Cardiac muscle cell (in vitro differentiated cells and primary cell): Measurements from ENCODE around the gene R3HDM4. TPM values are rescaled to one million over a fixed set of nuclear protein-coding genes. Genes with fewer than 3 reads are reported as not detected.

Experiments used
- DNase-seq, 2 donors: peaks; one replicate each; pipeline versions ENCODE4 v3.0.0 to v3.0.0-alpha.2; 2010 to 2017; ENCODE audit warnings: low read depth in 1 of 2, low spot score in 1 of 2
- H3K27ac ChIP-seq: fragments of 200-600 bp; sonication (generic); 2 replicates; pipeline ENCODE4 v1.5.1; 2016
- H3K27me3 ChIP-seq: fragments of 200-600 bp; sonication (generic); 2 replicates; pipeline ENCODE4 v1.6.0; 2016; ENCODE audit warnings: control low read depth
- H3K36me3 ChIP-seq: fragments of 200-600 bp; sonication (generic); 2 replicates; pipeline ENCODE4 v1.5.1; 2016; ENCODE audit warnings: control low read depth
- H3K4me1 ChIP-seq: fragments of 200-600 bp; sonication (generic); 2 replicates; pipeline ENCODE4 v1.8.1; 2017; ENCODE audit warnings: low read depth, mild to moderate bottlenecking, mixed run types
- H3K4me3 ChIP-seq: fragments of 200-600 bp; sonication (generic); 2 replicates; pipeline ENCODE4 v1.5.1; 2016; ENCODE audit warnings: mild to moderate bottlenecking
- H3K9me3 ChIP-seq: fragments of 200-600 bp; sonication (generic); 2 replicates; pipeline ENCODE4 v1.5.1; 2017; ENCODE audit warnings: low read depth, mild to moderate bottlenecking, control low read depth
- CTCF ChIP-seq: IDR thresholded peaks from 2 replicates; pipeline ENCODE4 v1.5.1; 2012; ENCODE audit warnings: low read depth, mild to moderate bottlenecking, low read length
- polyA plus RNA-seq: library from polyadenylated mRNA; unstranded; fragments of >200 nt; fragmentation: Nextera tagmentation; extraction: Ambion mirVana; gene quantifications from 2 replicates; pipeline ENCODE4 v1.2.1, GENCODE V29; 2016
- total RNA-seq: library from RNA; depleted of rRNA; stranded (reverse); fragments of >200 nt; gene quantifications from 2 replicates; pipeline ENCODE4 v1.2.3, GENCODE V29; 2016

R3HDM4 gene
- total and polyA plus RNA-seq, 2 experiments from 2014 or later: 60.3 to 82.1 TPM

DNA sequence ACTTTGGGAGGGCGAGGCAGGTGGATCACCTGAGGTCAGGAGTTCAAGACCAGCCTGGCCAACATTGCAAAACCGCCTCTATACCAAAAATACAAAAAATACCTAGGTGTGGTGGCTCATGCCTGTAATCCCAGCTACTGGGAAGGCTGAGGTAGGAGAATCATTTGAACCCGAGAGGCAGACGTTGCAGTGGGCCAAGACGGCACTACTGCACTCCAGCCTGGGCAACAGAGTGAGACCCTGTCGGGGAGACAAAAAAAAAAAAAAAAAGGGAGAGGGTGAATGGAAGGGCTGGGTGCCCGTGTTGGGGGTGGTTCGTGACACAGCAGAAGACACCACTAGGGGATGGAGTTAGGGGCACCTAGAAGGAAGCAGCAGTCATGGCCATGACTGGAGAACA, 42.7 kb downstream of the R3HDM4 start:
- Histone ChIP-seq H3K9me3 (no peaks in the 10 kb centered on the region), H3K27ac (no peak overlapping the region), H3K4me3 (no peak overlapping the region), H3K36me3 (peaks cover 10% of the 10 kb centered on the region), H3K4me1 (no peaks in the 10 kb centered on the region), H3K27me3 (no peaks in the 10 kb centered on the region)
- no peak for TF ChIP-seq CTCF
- DNase-seq: no peak

DNA sequence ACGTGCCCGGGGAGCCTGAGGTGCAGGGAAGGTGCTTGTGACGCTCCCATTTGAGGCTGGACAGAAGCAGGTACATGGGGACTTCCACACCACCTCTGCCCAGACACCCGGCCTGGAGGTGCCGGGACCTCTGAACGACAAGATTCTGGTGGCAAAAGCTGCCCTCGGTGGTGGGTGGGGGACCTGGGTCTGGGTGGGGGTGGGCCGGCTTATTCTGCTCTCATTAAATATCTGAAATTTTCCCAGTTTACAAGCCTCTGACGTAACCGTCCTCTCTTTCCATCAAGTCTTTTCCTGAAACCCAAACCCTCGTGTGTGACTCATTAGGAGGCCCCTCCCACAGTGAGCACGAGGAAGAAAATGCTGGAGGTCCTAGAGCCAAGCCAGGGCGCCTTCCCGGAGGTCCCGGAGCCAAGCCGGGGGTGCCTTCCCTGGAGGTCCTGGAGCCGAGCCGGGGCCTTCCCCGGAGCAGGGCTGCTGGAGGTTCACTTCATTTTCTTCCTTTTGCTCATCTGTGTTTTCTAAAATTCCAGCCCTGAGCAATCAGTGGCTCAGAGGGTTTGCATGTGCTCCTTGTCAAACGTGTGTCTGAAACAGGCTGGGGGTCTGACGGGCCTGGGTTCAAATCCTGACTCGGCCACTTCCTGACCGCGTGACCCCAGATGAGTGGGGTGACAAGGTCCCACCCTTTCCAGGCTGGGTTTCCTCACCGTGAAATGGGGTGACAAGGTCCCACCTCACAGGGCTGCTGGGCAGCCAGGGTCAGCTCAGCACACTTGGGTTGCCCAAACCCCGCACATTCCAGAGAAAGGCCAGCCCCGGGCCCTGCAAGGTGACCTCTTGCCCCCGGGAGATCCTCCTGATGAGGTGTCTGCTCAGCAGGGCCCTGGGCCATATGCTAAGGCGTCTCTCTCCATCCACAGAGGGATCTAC, 43.5 kb downstream of the R3HDM4 start:
- Histone ChIP-seq H3K4me1 (no peaks in the 10 kb centered on the region), H3K27me3 (no peaks in the 10 kb centered on the region), H3K27ac (no peak overlapping the region), H3K9me3 (no peaks in the 10 kb centered on the region), H3K36me3 (peaks cover 10% of the 10 kb centered on the region), H3K4me3 (no peak overlapping the region)
- DNase-seq: peak in 1 of 2 donors; percentile 96
- no peak for TF ChIP-seq CTCF

GRCh38 chr19:868458-869244, 44.4 kb downstream of the R3HDM4 start:
- no peaks in the 10 kb centered on the region for H3K4me1 ChIP-seq
- H3K36me3 ChIP-seq: peaks cover 10% of the 10 kb centered on the region
- H3K4me3 ChIP-seq: no peak overlapping the region
- no peak for TF ChIP-seq CTCF
- no peak overlapping the region for H3K27ac ChIP-seq
- no peaks in the 10 kb centered on the region for H3K9me3 ChIP-seq
- DNase-seq: no peak
- no peaks in the 10 kb centered on the region for H3K27me3 ChIP-seq

GRCh38 chr19:867855-868457, 45.1 kb downstream of the R3HDM4 start:
- TF ChIP-seq CTCF: no peak

DNA sequence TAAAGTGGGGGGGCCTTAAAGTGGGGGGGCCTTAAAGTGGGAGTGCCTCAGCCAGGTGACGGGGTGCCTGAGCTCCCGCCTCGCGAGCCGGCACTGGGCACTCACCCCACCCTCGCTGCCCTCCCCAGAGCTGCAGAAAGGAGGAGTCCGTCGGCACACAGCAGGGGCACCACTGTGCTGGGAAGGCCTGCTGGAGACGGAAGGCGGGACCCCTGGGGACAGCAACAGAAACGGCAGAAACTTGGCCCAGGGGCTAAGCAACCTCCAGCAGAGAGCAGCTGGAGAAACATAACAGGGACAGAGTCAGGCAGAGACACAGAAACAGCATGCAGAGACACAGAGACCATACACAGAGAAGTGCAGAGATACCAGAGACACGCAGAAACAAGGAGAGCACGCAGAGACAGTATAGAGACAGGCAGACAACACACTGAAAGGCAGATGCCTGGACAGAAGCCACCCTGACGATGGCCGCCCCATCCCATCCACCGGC, 45.7 kb downstream of the R3HDM4 start:
- Histone ChIP-seq H3K27ac (no peak overlapping the region), H3K36me3 (peaks cover 10% of the 10 kb centered on the region), H3K4me1 (no peaks in the 10 kb centered on the region), H3K27me3 (no peaks in the 10 kb centered on the region), H3K4me3 (no peak overlapping the region), H3K9me3 (no peaks in the 10 kb centered on the region)
- DNase-seq: no peak
- TF ChIP-seq CTCF: no peak

More at GRCh38 chr19:867855-868457, 45.1 kb downstream of the R3HDM4 start:
- H3K4me3 ChIP-seq: no peak overlapping the region
- H3K9me3 ChIP-seq: no peaks in the 10 kb centered on the region
- H3K36me3 ChIP-seq: peaks cover 10% of the 10 kb centered on the region
- H3K4me1 ChIP-seq: no peaks in the 10 kb centered on the region
- no peaks in the 10 kb centered on the region for H3K27me3 ChIP-seq
- no peak overlapping the region for H3K27ac ChIP-seq
- no peak for DNase-seq
